ENCODE measurements around the gene MCOLN2. TPM values are rescaled to one million over a fixed set of nuclear protein-coding genes. Genes with fewer than 3 reads are reported as not detected.
A peak's percentile ranks its signal among the peaks of the same experiment; 100 is the strongest.

MCOLN2 gene
- total RNA-seq, 2 donors from 2014 or later = 1.1 to 6.8 TPM

- no peak for TF ChIP-seq POLR2A (IDR thresholded peaks at IDR 0.05)
- no peak for TF ChIP-seq POLR2AphosphoS5 (IDR thresholded peaks at IDR 0.05)
- TF ChIP-seq CTCF (IDR thresholded peaks at IDR 0.05) = no peak
- no peak overlapping the region for H3K27ac ChIP-seq
- intact Hi-C loops (cut with DNase I) = no loop called here
- no peaks in the 10 kb centered on the region for H3K27me3 ChIP-seq (replicated peaks; ENCODE audit: insufficient read depth)
- no peak overlapping the region for H3K4me3 ChIP-seq
- no peaks in the 10 kb centered on the region for H3K4me1 ChIP-seq (replicated peaks)
- no peak for DNase-seq (ENCODE audit: low spot score)
- no peaks in the 10 kb centered on the region for H3K9me3 ChIP-seq
- H3K36me3 ChIP-seq = no peaks in the 10 kb centered on the region
- 65% methylated on average over 2 of the region's 2 CpGs for WGBS
Measured at GRCh38 chr1:84890566-84890965, 106.3 kb downstream of the MCOLN2 start.

GRCh38 chr1:84889437-84889836, 107.5 kb downstream of the MCOLN2 start:
- no peak overlapping the region for H3K27ac ChIP-seq
- no peaks in the 10 kb centered on the region for H3K27me3 ChIP-seq (replicated peaks; ENCODE audit: insufficient read depth)
- intact Hi-C loops (cut with DNase I) = no loop called here
- H3K4me3 ChIP-seq = no peak overlapping the region
- H3K9me3 ChIP-seq = no peaks in the 10 kb centered on the region
- 75% methylated on average over 5 of the region's 5 CpGs for WGBS
- TF ChIP-seq POLR2AphosphoS5 (IDR thresholded peaks at IDR 0.05) (no peak), POLR2A (IDR thresholded peaks at IDR 0.05) (no peak), CTCF (IDR thresholded peaks at IDR 0.05) (no peak)
- no peaks in the 10 kb centered on the region for H3K36me3 ChIP-seq
- DNase-seq (ENCODE audit: low spot score) = no peak
- no peaks in the 10 kb centered on the region for H3K4me1 ChIP-seq (replicated peaks)

GRCh38 chr1:84888753-84889152, 108.2 kb downstream of the MCOLN2 start:
- intact Hi-C loops (cut with DNase I) = no loop called here
- H3K4me1 ChIP-seq (replicated peaks) = no peaks in the 10 kb centered on the region
- no peak overlapping the region for H3K4me3 ChIP-seq
- H3K27ac ChIP-seq = no peak overlapping the region
- no peaks in the 10 kb centered on the region for H3K36me3 ChIP-seq
- no peak for DNase-seq (ENCODE audit: low spot score)
- TF ChIP-seq POLR2A (IDR thresholded peaks at IDR 0.05) (no peak), POLR2AphosphoS5 (IDR thresholded peaks at IDR 0.05) (no peak), CTCF (IDR thresholded peaks at IDR 0.05) (no peak)
- H3K9me3 ChIP-seq = no peaks in the 10 kb centered on the region
- no peaks in the 10 kb centered on the region for H3K27me3 ChIP-seq (replicated peaks; ENCODE audit: insufficient read depth)

- WGBS = 67% methylated on average over 4 of the region's 4 CpGs
- no peak for DNase-seq (ENCODE audit: low spot score)
- Histone ChIP-seq H3K4me1 (replicated peaks) (no peaks in the 10 kb centered on the region), H3K27ac (no peak overlapping the region), H3K27me3 (replicated peaks; ENCODE audit: insufficient read depth) (no peaks in the 10 kb centered on the region), H3K9me3 (no peaks in the 10 kb centered on the region), H3K4me3 (no peak overlapping the region), H3K36me3 (no peaks in the 10 kb centered on the region)
- intact Hi-C loops (cut with DNase I) = no loop called here
- TF ChIP-seq POLR2AphosphoS5 (IDR thresholded peaks at IDR 0.05) (peak; percentile 7), CTCF (IDR thresholded peaks at IDR 0.05) (no peak), POLR2A (IDR thresholded peaks at IDR 0.05) (no peak)
Measured at GRCh38 chr1:84887261-84887934, 109.5 kb downstream of the MCOLN2 start.

GRCh38 chr1:84885469-84885868, 111.4 kb downstream of the MCOLN2 start:
- Histone ChIP-seq H3K4me1 (replicated peaks) (no peaks in the 10 kb centered on the region), H3K27ac (no peak overlapping the region), H3K9me3 (no peaks in the 10 kb centered on the region), H3K36me3 (no peaks in the 10 kb centered on the region), H3K4me3 (no peak overlapping the region), H3K27me3 (replicated peaks; ENCODE audit: insufficient read depth) (no peaks in the 10 kb centered on the region)
- 43% methylated on average over 2 of the region's 2 CpGs for WGBS
- DNase-seq (ENCODE audit: low spot score) = no peak
- no peak for TF ChIP-seq CTCF (IDR thresholded peaks at IDR 0.05)
- TF ChIP-seq POLR2A (IDR thresholded peaks at IDR 0.05) = no peak
- TF ChIP-seq POLR2AphosphoS5 (IDR thresholded peaks at IDR 0.05) = no peak
- intact Hi-C loops (cut with DNase I) = no loop called here

Measured in prostate gland (tissue), 2 donors.